ENCODE data around the gene DCDC2C.

Gene DCDC2C

DNA sequence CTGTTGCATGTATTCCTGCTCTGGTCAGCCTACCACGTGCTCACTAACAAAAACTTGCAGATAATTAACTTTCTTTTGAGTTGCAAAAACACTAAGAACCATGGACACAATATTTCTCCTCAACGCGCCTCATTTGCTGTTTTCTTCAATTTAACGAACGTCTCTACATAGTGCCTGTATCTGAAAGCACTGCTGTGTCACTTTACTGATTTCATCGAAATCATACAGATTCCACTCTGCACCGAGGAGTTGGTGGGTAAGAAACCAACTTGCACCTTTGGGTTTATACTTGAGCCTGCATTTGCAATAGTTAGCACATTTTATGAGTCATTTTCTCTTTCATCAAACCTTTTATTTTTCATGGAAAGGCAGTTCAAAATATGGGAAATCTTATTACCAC lies 145.8 kb downstream of the DCDC2C start:
- TF ChIP-seq, protein P1, sequence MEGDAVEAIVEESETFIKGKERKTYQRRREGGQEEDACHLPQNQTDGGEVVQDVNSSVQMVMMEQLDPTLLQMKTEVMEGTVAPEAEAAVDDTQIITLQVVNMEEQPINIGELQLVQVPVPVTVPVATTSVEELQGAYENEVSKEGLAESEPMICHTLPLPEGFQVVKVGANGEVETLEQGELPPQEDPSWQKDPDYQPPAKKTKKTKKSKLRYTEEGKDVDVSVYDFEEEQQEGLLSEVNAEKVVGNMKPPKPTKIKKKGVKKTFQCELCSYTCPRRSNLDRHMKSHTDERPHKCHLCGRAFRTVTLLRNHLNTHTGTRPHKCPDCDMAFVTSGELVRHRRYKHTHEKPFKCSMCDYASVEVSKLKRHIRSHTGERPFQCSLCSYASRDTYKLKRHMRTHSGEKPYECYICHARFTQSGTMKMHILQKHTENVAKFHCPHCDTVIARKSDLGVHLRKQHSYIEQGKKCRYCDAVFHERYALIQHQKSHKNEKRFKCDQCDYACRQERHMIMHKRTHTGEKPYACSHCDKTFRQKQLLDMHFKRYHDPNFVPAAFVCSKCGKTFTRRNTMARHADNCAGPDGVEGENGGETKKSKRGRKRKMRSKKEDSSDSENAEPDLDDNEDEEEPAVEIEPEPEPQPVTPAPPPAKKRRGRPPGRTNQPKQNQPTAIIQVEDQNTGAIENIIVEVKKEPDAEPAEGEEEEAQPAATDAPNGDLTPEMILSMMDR (IDR thresholded peaks at IDR 0.05; ENCODE audit: extremely low read depth, missing control alignments): no peak

DNA sequence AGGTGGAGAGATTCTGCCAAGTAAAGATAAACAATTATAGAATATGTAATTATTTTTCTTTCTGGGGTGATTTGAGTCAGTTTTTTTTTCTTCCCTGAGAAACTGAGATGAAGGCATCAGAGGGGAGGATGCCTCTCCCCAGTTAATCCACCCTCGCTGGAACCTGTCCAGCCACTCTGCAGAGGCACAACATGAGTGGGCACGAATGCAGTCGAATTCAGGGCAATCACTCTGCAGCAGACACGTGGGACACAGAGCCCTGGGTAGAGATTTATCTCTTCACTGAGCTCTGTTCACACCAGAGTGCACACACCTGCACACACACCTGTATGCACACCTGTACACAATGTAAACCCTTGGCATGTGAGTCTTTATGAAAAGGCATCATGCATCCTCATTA lies 154.2 kb downstream of the DCDC2C start:
- no peak for DNase-seq (ENCODE audit: low spot score)
- TF ChIP-seq, protein P1 (IDR thresholded peaks at IDR 0.05; ENCODE audit: extremely low read depth, missing control alignments): no peak

More for the DNA sequence above, 145.8 kb downstream of the DCDC2C start:
- no peak for DNase-seq (ENCODE audit: low spot score)

DNA sequence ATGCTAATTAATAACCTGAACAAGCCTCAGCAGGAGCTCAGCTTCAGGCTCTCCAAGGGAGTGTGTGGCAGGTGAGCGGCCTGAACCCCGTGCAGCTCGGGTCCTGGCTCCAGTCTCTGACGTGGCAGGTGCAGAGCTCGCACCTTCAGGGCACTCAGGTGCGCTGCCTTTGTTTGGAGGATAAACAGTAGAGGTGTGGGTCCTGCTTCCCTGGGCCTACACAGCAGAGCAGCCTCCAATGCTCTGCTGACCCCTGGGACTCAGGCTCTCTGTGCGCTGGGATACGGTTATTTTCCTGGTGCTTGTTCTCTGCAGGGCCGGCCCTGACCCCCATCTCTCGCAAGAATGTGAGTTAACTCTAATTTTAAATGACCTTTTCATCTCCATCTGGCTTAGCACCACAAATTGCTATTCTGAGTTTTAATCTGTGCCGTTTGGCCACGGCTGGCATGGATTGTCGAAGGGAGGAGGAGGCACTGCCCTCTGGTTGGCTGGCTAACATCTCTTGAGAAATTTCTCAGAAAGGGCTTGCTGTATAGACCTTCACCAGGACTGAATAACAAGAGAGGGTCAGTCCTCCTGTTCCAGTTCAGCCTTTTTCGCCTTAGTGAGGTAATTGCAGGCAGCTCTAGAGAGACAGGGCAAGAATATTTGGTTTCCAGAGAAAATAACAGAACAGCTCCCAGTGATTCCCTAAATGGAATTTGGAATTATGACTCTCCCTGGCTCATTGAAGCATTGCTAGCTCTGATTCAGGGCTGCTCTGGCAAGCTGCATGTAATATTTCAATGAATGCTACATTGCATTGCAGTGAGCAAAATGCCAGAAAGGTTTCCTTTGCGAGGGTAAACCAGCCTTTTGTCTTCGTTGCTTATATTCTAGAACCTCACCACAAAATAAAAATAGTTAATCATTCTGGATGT lies 161.8 kb downstream of the DCDC2C start:
- DNase-seq (ENCODE audit: low spot score): no peak
- TF ChIP-seq, protein P1 (IDR thresholded peaks at IDR 0.05; ENCODE audit: extremely low read depth, missing control alignments): no peak

DNA sequence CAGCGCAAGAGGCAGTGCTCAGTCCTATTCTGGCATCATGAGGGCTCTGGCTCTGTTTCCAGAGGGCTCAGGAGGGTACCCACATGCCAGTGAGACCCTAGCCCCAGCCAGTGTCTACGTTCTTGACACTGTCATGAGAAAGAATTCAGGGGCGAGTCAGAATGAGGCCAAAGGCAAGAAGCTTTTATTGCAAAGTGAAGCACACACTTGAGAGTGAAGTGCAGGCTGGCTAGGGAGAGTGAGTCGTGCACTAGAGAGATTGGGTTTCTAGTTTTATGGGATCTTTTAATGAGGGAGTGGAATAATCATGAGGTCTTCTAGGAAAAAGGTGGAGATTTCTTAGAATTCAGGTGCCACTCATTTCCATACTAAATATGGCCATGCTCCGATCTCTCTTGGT lies 164.1 kb downstream of the DCDC2C start:
- TF ChIP-seq, protein P1 (IDR thresholded peaks at IDR 0.05; ENCODE audit: extremely low read depth, missing control alignments): no peak
- DNase-seq (ENCODE audit: low spot score): no peak

- TF ChIP-seq, protein P1 (IDR thresholded peaks at IDR 0.05; ENCODE audit: extremely low read depth, missing control alignments): no peak
- DNase-seq (ENCODE audit: low spot score): no peak
Measured at GRCh38 chr2:3868012-3868805, 164.8 kb downstream of the DCDC2C start.

DNA sequence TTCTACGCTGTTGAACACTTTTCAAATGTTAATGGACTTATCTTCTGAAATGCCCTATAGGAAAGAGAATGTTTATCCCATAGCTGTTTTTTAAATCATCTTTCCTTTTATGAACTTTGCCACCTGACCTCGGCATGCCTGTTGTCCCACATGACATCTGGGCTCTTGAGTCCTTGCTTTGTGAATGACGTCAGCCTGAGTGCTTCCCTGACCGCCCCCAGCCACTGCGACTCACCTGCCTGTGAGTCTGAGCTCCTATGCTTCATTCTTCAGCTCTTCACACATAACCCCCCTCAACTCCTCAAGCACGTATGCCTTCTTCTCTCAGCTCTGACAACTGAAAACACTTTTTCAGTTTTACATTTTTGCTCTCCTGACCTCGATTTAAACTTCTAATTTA lies 166.8 kb downstream of the DCDC2C start:
- DNase-seq (ENCODE audit: low spot score): no peak

More for the DNA sequence above, 166.8 kb downstream of the DCDC2C start:
- TF ChIP-seq, protein P1 (IDR thresholded peaks at IDR 0.05; ENCODE audit: extremely low read depth, missing control alignments): no peak
